NCI-H510A (cell line): ENCODE results near the gene HMBS.
"Not testable (repeated sequence)": the region's sequence is repeated elsewhere in the genome, so short reads cannot be mapped to it uniquely, and the experiment has no call there.

Experiments
- DNase-seq: peaks from one replicate; lab custom pipeline; 2025; lab: John Stamatoyannopoulos, UW

HMBS gene

GRCh38 chr11:119118946-119119345 is 34.3 kb downstream of the HMBS start:
- no peak for DNase-seq

- no peak for DNase-seq
Measured at GRCh38 chr11:119120639-119121007, 35.9 kb downstream of the HMBS start.

GRCh38 chr11:119121008-119121810 is 36.5 kb downstream of the HMBS start, which contains the start of gene HINFP:
HINFP (plus strand) TSS chr11:119121580; CDS start chr11:119126945, 5,365 bp downstream.
- peak; percentile 98 for DNase-seq

GRCh38 chr11:119121811-119122124 is 37.1 kb downstream of the HMBS start:
- DNase-seq, result no peak

GRCh38 chr11:119125821-119126220 is 41.1 kb downstream of the HMBS start:
- no peak for DNase-seq

GRCh38 chr11:119126675-119127268 is 42.1 kb downstream of the HMBS start:
- no peak for DNase-seq

- DNase-seq, result no peak
Measured at GRCh38 chr11:119130662-119131061, 46.0 kb downstream of the HMBS start.

GRCh38 chr11:119134389-119134978 is 49.8 kb downstream of the HMBS start:
- DNase-seq, result no peak

GRCh38 chr11:119139276-119139675 is 54.6 kb downstream of the HMBS start:
- not testable (repeated sequence) for DNase-seq
